ENCODE measurements around the gene STARD8.

DNA sequence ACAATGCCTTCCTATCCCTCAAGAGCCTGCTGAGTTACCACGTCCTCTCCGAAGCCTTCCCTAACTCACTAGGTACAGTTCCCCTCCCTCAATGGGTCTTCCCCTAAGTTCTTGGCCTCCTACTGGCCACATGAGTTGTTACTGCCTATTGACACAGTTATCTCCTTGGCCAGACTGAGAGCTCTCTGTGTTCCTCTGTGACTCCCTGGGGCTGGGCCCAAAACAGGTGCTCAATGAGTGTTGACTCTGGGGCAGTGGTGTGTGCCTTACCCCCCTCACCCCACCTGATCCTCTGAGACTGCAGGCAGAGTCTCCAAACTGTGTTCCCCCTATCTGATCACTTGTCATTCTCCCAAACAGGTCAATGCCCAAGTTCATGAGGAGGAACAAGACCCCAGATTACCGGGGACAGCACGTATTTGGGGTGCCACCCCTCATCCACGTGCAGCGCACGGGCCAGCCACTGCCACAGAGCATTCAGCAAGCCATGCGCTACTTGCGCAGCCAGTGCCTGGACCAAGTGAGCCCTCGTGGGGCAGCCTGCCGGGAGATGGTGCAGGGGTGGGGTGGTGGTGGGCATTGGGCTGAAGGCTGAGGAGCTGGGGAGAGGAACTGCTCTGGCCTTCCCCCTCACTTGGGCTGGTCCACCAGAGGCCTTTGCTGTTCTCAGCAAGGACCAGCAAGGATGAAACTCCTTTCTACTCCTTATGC, 72.6 kb downstream of the STARD8 start:
- TF ChIP-seq, protein P1, sequence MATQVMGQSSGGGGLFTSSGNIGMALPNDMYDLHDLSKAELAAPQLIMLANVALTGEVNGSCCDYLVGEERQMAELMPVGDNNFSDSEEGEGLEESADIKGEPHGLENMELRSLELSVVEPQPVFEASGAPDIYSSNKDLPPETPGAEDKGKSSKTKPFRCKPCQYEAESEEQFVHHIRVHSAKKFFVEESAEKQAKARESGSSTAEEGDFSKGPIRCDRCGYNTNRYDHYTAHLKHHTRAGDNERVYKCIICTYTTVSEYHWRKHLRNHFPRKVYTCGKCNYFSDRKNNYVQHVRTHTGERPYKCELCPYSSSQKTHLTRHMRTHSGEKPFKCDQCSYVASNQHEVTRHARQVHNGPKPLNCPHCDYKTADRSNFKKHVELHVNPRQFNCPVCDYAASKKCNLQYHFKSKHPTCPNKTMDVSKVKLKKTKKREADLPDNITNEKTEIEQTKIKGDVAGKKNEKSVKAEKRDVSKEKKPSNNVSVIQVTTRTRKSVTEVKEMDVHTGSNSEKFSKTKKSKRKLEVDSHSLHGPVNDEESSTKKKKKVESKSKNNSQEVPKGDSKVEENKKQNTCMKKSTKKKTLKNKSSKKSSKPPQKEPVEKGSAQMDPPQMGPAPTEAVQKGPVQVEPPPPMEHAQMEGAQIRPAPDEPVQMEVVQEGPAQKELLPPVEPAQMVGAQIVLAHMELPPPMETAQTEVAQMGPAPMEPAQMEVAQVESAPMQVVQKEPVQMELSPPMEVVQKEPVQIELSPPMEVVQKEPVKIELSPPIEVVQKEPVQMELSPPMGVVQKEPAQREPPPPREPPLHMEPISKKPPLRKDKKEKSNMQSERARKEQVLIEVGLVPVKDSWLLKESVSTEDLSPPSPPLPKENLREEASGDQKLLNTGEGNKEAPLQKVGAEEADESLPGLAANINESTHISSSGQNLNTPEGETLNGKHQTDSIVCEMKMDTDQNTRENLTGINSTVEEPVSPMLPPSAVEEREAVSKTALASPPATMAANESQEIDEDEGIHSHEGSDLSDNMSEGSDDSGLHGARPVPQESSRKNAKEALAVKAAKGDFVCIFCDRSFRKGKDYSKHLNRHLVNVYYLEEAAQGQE (IDR thresholded peaks at IDR 0.05; ENCODE audit: borderline replicate concordance): no peak
- TF ChIP-seq, protein P2, sequence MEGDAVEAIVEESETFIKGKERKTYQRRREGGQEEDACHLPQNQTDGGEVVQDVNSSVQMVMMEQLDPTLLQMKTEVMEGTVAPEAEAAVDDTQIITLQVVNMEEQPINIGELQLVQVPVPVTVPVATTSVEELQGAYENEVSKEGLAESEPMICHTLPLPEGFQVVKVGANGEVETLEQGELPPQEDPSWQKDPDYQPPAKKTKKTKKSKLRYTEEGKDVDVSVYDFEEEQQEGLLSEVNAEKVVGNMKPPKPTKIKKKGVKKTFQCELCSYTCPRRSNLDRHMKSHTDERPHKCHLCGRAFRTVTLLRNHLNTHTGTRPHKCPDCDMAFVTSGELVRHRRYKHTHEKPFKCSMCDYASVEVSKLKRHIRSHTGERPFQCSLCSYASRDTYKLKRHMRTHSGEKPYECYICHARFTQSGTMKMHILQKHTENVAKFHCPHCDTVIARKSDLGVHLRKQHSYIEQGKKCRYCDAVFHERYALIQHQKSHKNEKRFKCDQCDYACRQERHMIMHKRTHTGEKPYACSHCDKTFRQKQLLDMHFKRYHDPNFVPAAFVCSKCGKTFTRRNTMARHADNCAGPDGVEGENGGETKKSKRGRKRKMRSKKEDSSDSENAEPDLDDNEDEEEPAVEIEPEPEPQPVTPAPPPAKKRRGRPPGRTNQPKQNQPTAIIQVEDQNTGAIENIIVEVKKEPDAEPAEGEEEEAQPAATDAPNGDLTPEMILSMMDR (IDR thresholded peaks at IDR 0.05; ENCODE audit: poor library complexity, severe bottlenecking): no peak
- no peak for TF ChIP-seq EZH2 (IDR thresholded peaks at IDR 0.05; ENCODE audit: borderline replicate concordance, insufficient read depth, low read length, poor library complexity, severe bottlenecking)
- TF ChIP-seq EP300 (conservative IDR thresholded peaks at IDR 0.05; ENCODE audit: poor library complexity, severe bottlenecking): no peak
- no peak for TF ChIP-seq TAF1 (IDR thresholded peaks at IDR 0.05; ENCODE audit: low read depth)
- TF ChIP-seq RAD21 (conservative IDR thresholded peaks at IDR 0.05): no peak
